PC-3 (cell line): ENCODE measurements around the gene TRABD2B.

Experiments used
- CTCF ChIP-seq: fragments of 300-600 bp; sonication (generic); conservative IDR thresholded peaks from 2 replicates; pipeline ENCODE4 v1.5.1; 2017; ENCODE audit warnings: antibody characterized with exemption, low read depth, mild to moderate bottlenecking, low read length
- EZH2 ChIP-seq: fragments of 300-600 bp; sonication (generic); IDR thresholded peaks from one replicate; pipeline ENCODE4 v1.6.1; 2017; ENCODE audit warnings: antibody characterized with exemption, mild to moderate bottlenecking, low read length; ENCODE audit not compliant: unreplicated experiment

GRCh38 chr1:47813970-47814369, 183.2 kb downstream of the TRABD2B start:
- TF ChIP-seq CTCF (no peak), EZH2 (no peak)
